Neural crest cell (in vitro differentiated cells): Measurements from ENCODE around the gene ALPG. TPM values are rescaled to one million over a fixed set of nuclear protein-coding genes. Genes with fewer than 3 reads are reported as not detected.
"Not testable (repeated sequence)": the region's sequence is repeated elsewhere in the genome, so short reads cannot be mapped to it uniquely, and the experiment has no call there.

Source experiments
- DNase-seq: peaks from one replicate; pipeline ENCODE4 v3.0.0; 2021; ENCODE audit warnings: low read depth, mixed read lengths, low spot score
- H3K27ac Mint-ChIP-seq: one replicate; pipeline ENCODE4 v1.8.0; 2021; ENCODE audit warnings: mild to moderate bottlenecking, mixed read lengths; ENCODE audit not compliant: unreplicated experiment
- H3K27me3 Mint-ChIP-seq: 2 replicates; pipeline ENCODE4 v1.8.0; 2021; ENCODE audit warnings: low read depth, mild to moderate bottlenecking, mixed read lengths
- H3K36me3 Mint-ChIP-seq: 2 replicates; pipeline ENCODE4 v1.8.0; 2021; ENCODE audit warnings: low read depth, mild to moderate bottlenecking, mixed read lengths
- H3K4me1 Mint-ChIP-seq: 2 replicates; pipeline ENCODE4 v1.8.0; 2021; ENCODE audit warnings: mixed read lengths
- H3K4me3 Mint-ChIP-seq: one replicate; pipeline ENCODE4 v1.8.0; 2021; ENCODE audit warnings: mild to moderate bottlenecking, mixed read lengths
- H3K9me3 Mint-ChIP-seq: 2 replicates; pipeline ENCODE4 v1.8.0; 2021; ENCODE audit warnings: mixed read lengths
- total RNA-seq: library from RNA; stranded (reverse); gene quantifications from 2 replicates; pipeline ENCODE4 v1.2.1, GENCODE V29; 2021
- TF ChIP-seq, protein P1 (sequence below): fragments of 200-600 bp; sonication (generic); conservative IDR thresholded peaks from 2 replicates; pipeline ENCODE4 v1.5.0; 2021; ENCODE audit warnings: antibody characterized with exemption, mild to moderate bottlenecking

Gene ALPG
- total RNA-seq, 1 donor from 2014 or later, result not detected

GRCh38 chr2:232376260-232376659 lies 30.4 kb upstream of the ALPG start:
- Mint-ChIP-seq H3K27ac (no peak overlapping the region), H3K27me3 (peaks cover 2% of the 10 kb centered on the region), H3K4me3 (no peak overlapping the region), H3K9me3 (no peaks in the 10 kb centered on the region), H3K36me3 (no peaks in the 10 kb centered on the region), H3K4me1 (no peaks in the 10 kb centered on the region)
- DNase-seq, result no peak
- TF ChIP-seq, protein P1, sequence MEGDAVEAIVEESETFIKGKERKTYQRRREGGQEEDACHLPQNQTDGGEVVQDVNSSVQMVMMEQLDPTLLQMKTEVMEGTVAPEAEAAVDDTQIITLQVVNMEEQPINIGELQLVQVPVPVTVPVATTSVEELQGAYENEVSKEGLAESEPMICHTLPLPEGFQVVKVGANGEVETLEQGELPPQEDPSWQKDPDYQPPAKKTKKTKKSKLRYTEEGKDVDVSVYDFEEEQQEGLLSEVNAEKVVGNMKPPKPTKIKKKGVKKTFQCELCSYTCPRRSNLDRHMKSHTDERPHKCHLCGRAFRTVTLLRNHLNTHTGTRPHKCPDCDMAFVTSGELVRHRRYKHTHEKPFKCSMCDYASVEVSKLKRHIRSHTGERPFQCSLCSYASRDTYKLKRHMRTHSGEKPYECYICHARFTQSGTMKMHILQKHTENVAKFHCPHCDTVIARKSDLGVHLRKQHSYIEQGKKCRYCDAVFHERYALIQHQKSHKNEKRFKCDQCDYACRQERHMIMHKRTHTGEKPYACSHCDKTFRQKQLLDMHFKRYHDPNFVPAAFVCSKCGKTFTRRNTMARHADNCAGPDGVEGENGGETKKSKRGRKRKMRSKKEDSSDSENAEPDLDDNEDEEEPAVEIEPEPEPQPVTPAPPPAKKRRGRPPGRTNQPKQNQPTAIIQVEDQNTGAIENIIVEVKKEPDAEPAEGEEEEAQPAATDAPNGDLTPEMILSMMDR, result no peak

- Mint-ChIP-seq H3K4me3 (no peak overlapping the region), H3K36me3 (no peaks in the 10 kb centered on the region), H3K27ac (no peak overlapping the region), H3K4me1 (no peaks in the 10 kb centered on the region), H3K9me3 (no peaks in the 10 kb centered on the region), H3K27me3 (peaks cover 2% of the 10 kb centered on the region)
- DNase-seq, result no peak
- TF ChIP-seq, protein P1, result no peak
Measured at GRCh38 chr2:232376713-232377112, 29.9 kb upstream of the ALPG start.

- TF ChIP-seq, protein P1, result no peak
- no peak for DNase-seq
- peaks cover 8% of the 10 kb centered on the region for H3K27me3 Mint-ChIP-seq
- no peaks in the 10 kb centered on the region for H3K4me1 Mint-ChIP-seq
- H3K27ac Mint-ChIP-seq, result no peak overlapping the region
- H3K36me3 Mint-ChIP-seq, result no peaks in the 10 kb centered on the region
- H3K9me3 Mint-ChIP-seq, result no peaks in the 10 kb centered on the region
- no peak overlapping the region for H3K4me3 Mint-ChIP-seq
Measured at GRCh38 chr2:232377319-232377718, 29.3 kb upstream of the ALPG start.

- H3K27ac Mint-ChIP-seq, result no peak overlapping the region
- H3K36me3 Mint-ChIP-seq, result no peaks in the 10 kb centered on the region
- peaks cover 16% of the 10 kb centered on the region for H3K27me3 Mint-ChIP-seq
- TF ChIP-seq, protein P1, result no peak
- no peaks in the 10 kb centered on the region for H3K9me3 Mint-ChIP-seq
- H3K4me3 Mint-ChIP-seq, result no peak overlapping the region
- H3K4me1 Mint-ChIP-seq, result no peaks in the 10 kb centered on the region
- DNase-seq, result no peak
Measured at GRCh38 chr2:232377841-232378734, 28.6 kb upstream of the ALPG start.

DNA sequence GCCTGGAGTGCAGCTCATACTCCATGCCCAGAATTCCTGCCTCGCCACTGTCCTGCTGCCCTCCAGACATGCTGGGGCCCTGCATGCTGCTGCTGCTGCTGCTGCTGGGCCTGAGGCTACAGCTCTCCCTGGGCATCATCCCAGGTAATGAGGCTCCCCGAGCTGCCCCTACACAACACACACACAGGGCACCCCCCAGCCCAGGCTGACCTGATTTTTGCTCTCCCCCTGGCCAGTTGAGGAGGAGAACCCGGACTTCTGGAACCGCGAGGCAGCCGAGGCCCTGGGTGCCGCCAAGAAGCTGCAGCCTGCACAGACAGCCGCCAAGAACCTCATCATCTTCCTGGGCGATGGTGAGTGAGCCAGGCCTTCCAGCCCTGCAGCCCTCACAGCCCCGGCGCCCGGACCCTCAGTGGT lies 27.9 kb upstream of the ALPG start, which contains the start of gene ALPP:
Gene ALPP (plus strand): TSS at position 17 of the 417 bp plus-strand sequence. CDS start 52 bp downstream, at position 69.
- peaks cover 22% of the 10 kb centered on the region for H3K27me3 Mint-ChIP-seq
- H3K27ac Mint-ChIP-seq, H3K36me3 Mint-ChIP-seq, H3K4me3 Mint-ChIP-seq, H3K9me3 Mint-ChIP-seq, H3K4me1 Mint-ChIP-seq, DNase-seq: not testable (repeated sequence)

DNA sequence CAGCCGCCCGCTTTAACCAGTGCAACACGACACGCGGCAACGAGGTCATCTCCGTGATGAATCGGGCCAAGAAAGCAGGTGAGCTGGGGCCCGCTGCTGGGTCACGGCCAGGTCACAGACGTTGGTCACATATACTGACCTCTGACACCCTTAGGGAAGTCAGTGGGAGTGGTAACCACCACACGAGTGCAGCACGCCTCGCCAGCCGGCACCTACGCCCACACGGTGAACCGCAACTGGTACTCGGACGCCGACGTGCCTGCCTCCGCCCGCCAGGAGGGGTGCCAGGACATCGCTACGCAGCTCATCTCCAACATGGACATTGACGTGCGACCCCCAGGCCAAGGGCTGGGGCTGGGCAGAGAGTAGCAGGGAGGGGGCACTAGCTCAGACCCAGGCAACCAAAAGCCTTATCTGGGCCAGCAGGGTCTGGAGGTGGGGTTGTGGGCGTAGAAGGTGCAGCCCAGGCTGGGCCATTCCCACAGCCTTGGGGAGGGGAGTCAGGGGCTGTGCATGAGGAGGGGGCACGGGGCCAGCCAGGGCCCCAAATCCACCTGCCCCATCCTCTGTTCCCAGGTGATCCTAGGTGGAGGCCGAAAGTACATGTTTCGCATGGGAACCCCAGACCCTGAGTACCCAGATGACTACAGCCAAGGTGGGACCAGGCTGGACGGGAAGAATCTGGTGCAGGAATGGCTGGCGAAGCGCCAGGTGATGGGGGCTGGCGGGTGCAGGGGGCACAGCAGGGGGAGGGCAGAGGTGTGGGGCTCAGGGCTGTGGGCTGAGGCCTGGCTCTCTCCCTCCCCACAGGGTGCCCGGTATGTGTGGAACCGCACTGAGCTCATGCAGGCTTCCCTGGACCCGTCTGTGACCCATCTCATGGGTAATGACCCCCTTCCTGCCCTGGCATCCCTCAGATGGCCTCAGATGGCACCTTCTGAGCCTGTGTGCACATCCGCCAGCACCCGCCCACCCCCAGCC lies 26.7 kb upstream of the ALPG start:
- H3K9me3 Mint-ChIP-seq, H3K4me1 Mint-ChIP-seq, H3K4me3 Mint-ChIP-seq, DNase-seq, H3K36me3 Mint-ChIP-seq, H3K27ac Mint-ChIP-seq: not testable (repeated sequence)
- H3K27me3 Mint-ChIP-seq, result peaks cover 34% of the 10 kb centered on the region

DNA sequence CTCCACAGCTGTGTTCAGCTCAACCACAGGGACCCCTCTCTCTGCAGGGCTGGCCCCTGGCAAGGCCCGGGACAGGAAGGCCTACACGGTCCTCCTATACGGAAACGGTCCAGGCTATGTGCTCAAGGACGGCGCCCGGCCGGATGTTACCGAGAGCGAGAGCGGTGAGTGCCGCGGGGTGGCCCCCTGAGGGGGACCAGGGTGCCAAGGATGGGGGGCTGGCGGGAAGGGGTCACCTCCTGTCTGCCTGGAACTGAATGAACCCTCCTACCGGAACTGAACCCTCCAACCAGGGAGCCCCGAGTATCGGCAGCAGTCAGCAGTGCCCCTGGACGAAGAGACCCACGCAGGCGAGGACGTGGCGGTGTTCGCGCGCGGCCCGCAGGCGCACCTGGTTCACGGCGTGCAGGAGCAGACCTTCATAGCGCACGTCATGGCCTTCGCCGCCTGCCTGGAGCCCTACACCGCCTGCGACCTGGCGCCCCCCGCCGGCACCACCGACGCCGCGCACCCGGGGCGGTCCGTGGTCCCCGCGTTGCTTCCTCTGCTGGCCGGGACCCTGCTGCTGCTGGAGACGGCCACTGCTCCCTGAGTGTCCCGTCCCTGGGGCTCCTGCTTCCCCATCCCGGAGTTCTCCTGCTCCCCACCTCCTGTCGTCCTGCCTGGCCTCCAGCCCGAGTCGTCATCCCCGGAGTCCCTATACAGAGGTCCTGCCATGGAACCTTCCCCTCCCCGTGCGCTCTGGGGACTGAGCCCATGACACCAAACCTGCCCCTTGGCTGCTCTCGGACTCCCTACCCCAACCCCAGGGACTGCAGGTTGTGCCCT lies 25.2 kb upstream of the ALPG start:
- not testable (repeated sequence) for H3K36me3 Mint-ChIP-seq, H3K27ac Mint-ChIP-seq, H3K9me3 Mint-ChIP-seq, H3K4me1 Mint-ChIP-seq, DNase-seq, H3K4me3 Mint-ChIP-seq
- peaks cover 49% of the 10 kb centered on the region for H3K27me3 Mint-ChIP-seq
